Activated T-cell treated with anti-CD3 and anti-CD28 coated beads for 48 hours (primary cell): ENCODE results near the gene PPM1N.

ENCODE experiments used
- DNase-seq: peaks from one replicate; pipeline ENCODE4 v3.0.0-alpha.2; 2020; ENCODE audit warnings: low read depth

PPM1N gene

GRCh38 chr19:45529420-45529785, 31.2 kb downstream of the PPM1N start:
- no peak for DNase-seq

GRCh38 chr19:45531349-45531748, 33.1 kb downstream of the PPM1N start:
- DNase-seq, result no peak

- no peak for DNase-seq
Observed at GRCh38 chr19:45539459-45539858, 41.2 kb downstream of the PPM1N start.

GRCh38 chr19:45542234-45542668, 44.0 kb downstream of the PPM1N start:
- no peak for DNase-seq

- no peak for DNase-seq
Observed at GRCh38 chr19:45547211-45547770, 49.0 kb downstream of the PPM1N start.

- no peak for DNase-seq
Observed at GRCh38 chr19:45547965-45548609, 49.8 kb downstream of the PPM1N start.
